PC-3 (cell line): ENCODE data around the gene FGG. TPM values are rescaled to one million over a fixed set of nuclear protein-coding genes. Genes with fewer than 3 reads are reported as not detected.
A peak's percentile ranks its signal among the peaks of the same experiment; 100 is the strongest.

Source experiments
- ATAC-seq: fragments of 200-7000 bp; cut with Tn5 transposase; 2 replicates; pipeline ENCODE4 v1.9.1; 2020; ENCODE audit warnings: mild to moderate bottlenecking, moderate library complexity
- BruUV-seq: library from RNA; stranded (reverse); fragments of 400-500 nt; replicated peaks from 2 replicates; lab custom pipeline; 2021; lab: Mats Ljungman, UMichigan
- CTCF ChIA-PET: fragments of 300-600 bp; sonication (Branson Sonifier 250); formaldehyde crosslinking; loops from one replicate; lab custom pipeline; 2022; ENCODE audit warnings: antibody characterized with exemption; lab: Charles Lee
- POLR2A ChIA-PET: fragments of 300-600 bp; sonication (Branson Sonifier 250); formaldehyde crosslinking; loops from one replicate; lab custom pipeline; 2022; ENCODE audit warnings: antibody characterized with exemption; ENCODE audit not compliant: unreplicated experiment; lab: Charles Lee
- DNase-seq: peaks from one replicate; pipeline ENCODE4 v3.0.0-alpha.2; 2015
- H2AFZ ChIP-seq: fragments of 300-600 bp; sonication (generic); 2 replicates; pipeline ENCODE4 v1.6.0; 2016; ENCODE audit warnings: antibody characterized with exemption, low read length
- H3F3A ChIP-seq: fragments of 300-600 bp; sonication (generic); one replicate; pipeline ENCODE4 v1.6.0; 2017; ENCODE audit warnings: antibody characterized with exemption, low read length, control low read depth, mild to moderate bottlenecking; ENCODE audit not compliant: unreplicated experiment
- H3K27ac ChIP-seq: fragments of 300-600 bp; sonication (generic); 2 replicates; pipeline ENCODE4 v1.5.1; 2016; ENCODE audit warnings: mild to moderate bottlenecking, low read length
- H3K27me3 ChIP-seq: fragments of 300-600 bp; sonication (generic); 2 replicates; pipeline ENCODE4 v1.6.1; 2016; ENCODE audit warnings: low read length, mixed read lengths
- H3K36me3 ChIP-seq: fragments of 300-600 bp; sonication (generic); 2 replicates; pipeline ENCODE4 v1.6.1; 2016; ENCODE audit warnings: low read depth, mixed run types, low read length, mixed read lengths
- H3K4me1 ChIP-seq: fragments of 300-600 bp; sonication (generic); 2 replicates; pipeline ENCODE4 v1.5.1; 2016; ENCODE audit warnings: low read length; ENCODE audit not compliant: insufficient read depth
- H3K4me2 ChIP-seq: fragments of 300-600 bp; sonication (generic); 2 replicates; pipeline ENCODE4 v1.6.0; 2016; ENCODE audit warnings: low read length
- H3K4me3 ChIP-seq: fragments of 300-600 bp; sonication (generic); 2 replicates; pipeline ENCODE4 v1.5.1; 2016; ENCODE audit warnings: mild to moderate bottlenecking, low read length, mixed read lengths
- H3K79me2 ChIP-seq: fragments of 300-600 bp; sonication (generic); 2 replicates; pipeline ENCODE4 v1.6.1; 2017; ENCODE audit warnings: low read length, mixed read lengths
- H3K9ac ChIP-seq: fragments of 300-600 bp; sonication (generic); 2 replicates; pipeline ENCODE4 v1.6.0; 2016; ENCODE audit warnings: mild to moderate bottlenecking, low read length
- H3K9me2 ChIP-seq: fragments of 300-600 bp; sonication (generic); replicated peaks from 2 replicates; pipeline ENCODE4 v1.6.1; 2016; ENCODE audit warnings: mixed run types, low read length, mixed read lengths
- H3K9me3 ChIP-seq: fragments of 300-600 bp; sonication (generic); 2 replicates; pipeline ENCODE4 v1.6.1; 2016; ENCODE audit warnings: low read length, mixed read lengths
- H4K20me1 ChIP-seq: fragments of 300-600 bp; sonication (generic); 2 replicates; pipeline ENCODE4 v1.6.1; 2016; ENCODE audit warnings: low read length, mixed read lengths
- CTCF ChIP-seq: fragments of 300-600 bp; sonication (generic); conservative IDR thresholded peaks from 2 replicates; pipeline ENCODE4 v1.5.1; 2017; ENCODE audit warnings: antibody characterized with exemption, low read depth, mild to moderate bottlenecking, low read length
- EZH2 ChIP-seq: fragments of 300-600 bp; sonication (generic); IDR thresholded peaks from one replicate; pipeline ENCODE4 v1.6.1; 2017; ENCODE audit warnings: antibody characterized with exemption, mild to moderate bottlenecking, low read length; ENCODE audit not compliant: unreplicated experiment
- EZH2phosphoT487 ChIP-seq: fragments of 300-600 bp; sonication (generic); IDR thresholded peaks from 2 replicates; pipeline ENCODE4 v1.6.1; 2018; ENCODE audit warnings: mild to moderate bottlenecking, antibody characterized with exemption, low read length, borderline replicate concordance
- intact Hi-C: fragments of 100-400 bp; cut with micrococcal nuclease; formaldehyde crosslinking; loops from 2 replicates; pipeline ENCODE4 v1.9.0; 2023
- total RNA-seq: library from RNA; depleted of rRNA; stranded (reverse); fragments of >200 nt; gene quantifications from 2 replicates; pipeline ENCODE4 v1.2.3, GENCODE V29; 2014

FGG gene
- total RNA-seq, 1 experiment from 2014 or later = not detected

- H3K4me1 ChIP-seq = peaks cover 71% of the 10 kb centered on the region
- H3K4me2 ChIP-seq = peak within 1 kb of the TSS; percentile 55
- no TSS peak for BruUV-seq
- peaks cover 3% of the 10 kb centered on the region for H3F3A ChIP-seq
- no peaks in the 10 kb centered on the region for H3K9me2 ChIP-seq
- DNase-seq = peak; percentile 7
- CTCF ChIA-PET = interaction anchor here (0.6 to 1.4 kb wide), 2 partner anchors 10 to 56 kb away, joined by 3 to 6 read pairs; no protein-coding TSS in a partner anchor
- no peaks in the 10 kb centered on the region for H3K36me3 ChIP-seq
- H4K20me1 ChIP-seq = no peaks in the 10 kb centered on the region
- POLR2A ChIA-PET = no interaction called here
- no peaks in the 10 kb centered on the region for H3K27me3 ChIP-seq
- peak within 1 kb of the TSS; percentile 23; the same call in 1 of the 2 replicates for H3K9ac ChIP-seq
- no peak for ATAC-seq
- no peak within 1 kb of the TSS for H3K4me3 ChIP-seq
- peak within 1 kb of the TSS; percentile 71 for H3K27ac ChIP-seq
- no peak within 1 kb of the TSS for H2AFZ ChIP-seq
- no peaks in the 10 kb centered on the region for H3K79me2 ChIP-seq
- no peaks in the 10 kb centered on the region for H3K9me3 ChIP-seq
- intact Hi-C loops = no loop called here
- TF ChIP-seq CTCF = no peak
- no peak for TF ChIP-seq EZH2phosphoT487
- TF ChIP-seq EZH2 = no peak
Observed at GRCh38 chr4:154562697-154563254, 49.7 kb downstream of the FGG start, which contains the start of gene FGB. Gene FGB, plus strand, starts transcription at chr4:154563011. Its CDS starts 8 bp downstream, at chr4:154563019.

GRCh38 chr4:154560824-154561231 lies 51.6 kb downstream of the FGG start:
- ChIA-PET POLR2A (no interaction called here), CTCF (no interaction called here)
- Histone ChIP-seq H3K4me3 (peak overlapping the region; percentile 11; the same call in 1 of the 2 replicates), H3K36me3 (no peaks in the 10 kb centered on the region), H4K20me1 (no peaks in the 10 kb centered on the region), H3K9me3 (no peaks in the 10 kb centered on the region), H3F3A (peaks cover 3% of the 10 kb centered on the region), H3K4me2 (peak overlapping the region; percentile 57), H3K27ac (peak overlapping the region; percentile 22), H3K9me2 (no peaks in the 10 kb centered on the region), H3K27me3 (no peaks in the 10 kb centered on the region), H3K4me1 (peaks cover 54% of the 10 kb centered on the region), H3K9ac (no peak overlapping the region), H3K79me2 (no peaks in the 10 kb centered on the region), H2AFZ (no peak overlapping the region)
- BruUV-seq = no TSS peak
- no peak for TF ChIP-seq EZH2
- TF ChIP-seq CTCF = no peak
- no peak for TF ChIP-seq EZH2phosphoT487
- intact Hi-C loops = no loop called here
- ATAC-seq (peak; percentile 49; the same call in 1 of the 2 replicates), DNase-seq (peak; percentile 75)

- ATAC-seq (no peak), DNase-seq (no peak)
- intact Hi-C loops = no loop called here
- Histone ChIP-seq H3F3A (peaks cover 3% of the 10 kb centered on the region), H3K79me2 (no peaks in the 10 kb centered on the region), H3K4me2 (peak overlapping the region; percentile 57), H3K27me3 (no peaks in the 10 kb centered on the region), H3K4me3 (peak overlapping the region; percentile 11; the same call in 1 of the 2 replicates), H3K4me1 (peaks cover 50% of the 10 kb centered on the region), H3K9me2 (no peaks in the 10 kb centered on the region), H2AFZ (no peak overlapping the region), H3K27ac (peak overlapping the region; percentile 22; the same call in 1 of the 2 replicates), H3K36me3 (no peaks in the 10 kb centered on the region), H3K9ac (no peak overlapping the region), H3K9me3 (no peaks in the 10 kb centered on the region), H4K20me1 (no peaks in the 10 kb centered on the region)
- ChIA-PET POLR2A (no interaction called here), CTCF (interaction anchor here (2.7 kb wide), 1 partner anchor 58 kb away, joined by 44 read pairs; no protein-coding TSS in a partner anchor)
- TF ChIP-seq EZH2 (no peak), EZH2phosphoT487 (no peak), CTCF (no peak)
- BruUV-seq = no TSS peak
Observed at GRCh38 chr4:154560419-154560801, 52.0 kb downstream of the FGG start.
